HTR-8/SVneo (cell line): ENCODE measurements around the gene KIAA1549.

Source experiments
- DNase-seq: peaks from one replicate; pipeline ENCODE4 v3.0.0; 2011; ENCODE audit warnings: low spot score, mixed read lengths; ENCODE audit not compliant: insufficient read length
- FAIRE-seq: peaks from 2 replicates; lab custom pipeline; 2011; peaks lifted over from hg19 to GRCh38; lab: Jason Lieb, UNC

KIAA1549 gene

DNA sequence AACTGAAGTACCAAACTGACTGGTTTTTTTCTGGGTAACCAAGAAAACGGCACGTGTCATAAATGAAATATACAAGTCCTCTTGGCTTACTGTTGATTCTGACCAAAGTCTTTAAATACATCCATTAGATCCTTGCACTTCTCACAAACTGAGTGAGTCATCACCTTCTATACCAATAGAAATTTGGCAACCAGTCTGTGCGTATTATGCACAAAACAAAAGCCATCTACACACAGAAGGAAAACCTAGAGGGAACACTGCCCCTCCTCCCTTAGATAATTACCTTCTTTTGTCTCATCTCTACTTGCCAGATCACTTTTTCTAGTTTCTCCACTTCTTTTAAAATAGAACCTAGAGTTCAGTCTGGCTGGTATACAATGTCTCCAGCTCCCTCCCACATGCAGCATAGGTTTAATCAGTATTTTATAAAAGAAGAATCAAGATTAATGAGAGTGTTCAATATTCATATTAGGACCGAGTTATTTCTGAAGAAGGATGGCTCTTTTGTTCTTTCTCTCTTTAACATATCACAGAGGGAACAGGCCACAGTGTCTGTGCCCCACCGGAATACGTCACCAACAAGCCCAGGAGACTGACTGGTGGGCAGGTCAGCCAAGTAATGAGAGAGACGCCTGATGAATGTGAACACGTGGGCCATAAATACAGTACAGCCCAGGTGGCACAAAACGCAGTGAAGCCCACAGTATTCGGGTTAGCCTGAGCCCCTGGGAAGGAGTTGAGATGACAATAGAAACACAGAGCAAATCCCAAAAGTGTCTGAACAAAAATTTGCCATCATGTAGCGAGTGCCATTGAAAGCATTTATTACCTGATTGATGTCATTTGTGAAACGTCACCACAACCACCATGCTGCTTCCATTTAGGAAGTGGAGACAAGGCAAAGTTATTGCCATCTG lies 91.3 kb downstream of the KIAA1549 start:
- no peak for DNase-seq
- FAIRE-seq: no peak

GRCh38 chr7:138887872-138888656 lies 93.1 kb downstream of the KIAA1549 start:
- DNase-seq (no peak), FAIRE-seq (no peak)

DNA sequence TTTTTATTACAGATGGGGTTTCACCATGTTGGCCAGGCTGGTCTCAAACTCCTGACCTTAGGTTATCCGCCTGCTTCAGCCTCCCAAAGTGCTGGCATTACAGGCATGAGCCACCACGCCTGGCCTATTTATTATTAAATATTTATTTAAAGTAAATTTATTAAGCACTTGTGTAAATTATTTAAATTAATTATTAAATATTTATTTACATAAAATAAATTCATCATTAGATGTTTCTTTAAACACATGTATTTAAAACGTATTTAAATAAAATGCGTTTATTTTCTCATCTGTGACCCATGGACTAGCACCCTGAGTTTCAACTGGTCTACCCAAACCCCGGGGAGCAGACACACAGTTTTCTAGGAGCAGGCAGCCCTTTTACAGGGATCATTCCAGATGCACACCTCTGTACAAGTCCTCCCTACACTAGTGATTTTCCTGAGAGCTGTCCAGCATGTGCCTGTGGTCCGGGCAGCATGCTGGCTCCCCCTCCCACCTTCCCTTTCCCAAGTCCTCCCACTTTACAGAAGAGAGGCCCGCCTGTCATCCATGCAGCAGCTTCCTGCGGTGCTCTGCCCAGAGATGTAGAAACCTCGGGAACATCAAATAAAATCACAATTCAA lies 94.0 kb downstream of the KIAA1549 start:
- DNase-seq: no peak
- FAIRE-seq: no peak

DNA sequence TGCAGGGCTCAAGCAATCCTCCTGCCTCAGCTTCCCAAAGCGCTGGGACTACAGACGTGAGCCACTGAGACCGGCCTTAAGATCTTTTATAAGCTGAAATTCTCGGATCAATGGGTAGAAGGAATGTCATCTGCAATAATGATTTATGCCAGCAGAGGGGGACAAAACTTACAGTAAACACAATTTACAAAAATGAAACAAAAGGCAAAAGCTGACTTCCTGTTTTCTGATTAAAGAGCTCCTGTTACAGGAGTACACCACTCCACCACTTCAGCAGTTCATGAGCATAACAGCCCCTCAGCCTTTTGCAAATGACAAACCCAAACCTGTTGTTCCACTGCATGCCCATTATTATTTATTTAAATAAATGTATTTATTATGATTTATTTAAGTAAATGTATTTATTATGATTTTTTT lies 94.7 kb downstream of the KIAA1549 start:
- peak; percentile 58 for DNase-seq
- FAIRE-seq: no peak

DNA sequence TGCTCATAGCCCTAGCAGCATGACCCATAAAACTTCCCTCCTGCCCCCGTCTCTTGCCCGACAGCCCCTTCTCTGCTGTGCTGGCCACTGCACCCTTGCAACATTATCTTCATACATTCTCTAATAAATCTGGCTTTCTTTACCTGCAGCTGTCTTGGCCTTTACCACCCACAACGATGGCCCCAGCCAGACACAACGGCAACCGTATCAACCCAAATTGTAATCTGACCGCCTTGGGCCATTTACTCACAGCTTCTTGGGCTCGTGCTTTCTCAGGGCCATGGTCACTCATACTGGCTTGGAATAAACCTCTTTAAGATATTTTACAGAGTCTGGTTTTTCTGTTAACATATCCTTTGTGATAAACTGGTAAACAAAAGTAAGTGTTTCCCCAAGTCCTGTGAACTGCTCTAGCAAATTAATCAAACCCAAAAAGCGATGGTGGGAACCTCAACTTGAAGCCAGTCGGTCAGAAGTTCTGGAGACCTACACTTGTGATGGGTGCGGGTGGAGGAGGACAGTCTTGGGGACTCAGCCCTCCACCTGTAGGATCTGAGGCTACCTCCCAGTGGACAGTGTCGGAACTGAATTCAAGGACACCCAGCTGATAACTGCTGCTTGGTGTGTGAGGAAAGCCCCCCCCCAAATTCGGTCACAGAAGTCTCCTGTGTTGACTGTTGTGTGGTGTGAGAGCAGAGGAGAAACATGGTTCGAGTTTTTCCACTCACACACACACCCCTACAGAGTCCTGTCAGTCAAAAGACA lies 95.6 kb downstream of the KIAA1549 start:
- no peak for FAIRE-seq
- no peak for DNase-seq

DNA sequence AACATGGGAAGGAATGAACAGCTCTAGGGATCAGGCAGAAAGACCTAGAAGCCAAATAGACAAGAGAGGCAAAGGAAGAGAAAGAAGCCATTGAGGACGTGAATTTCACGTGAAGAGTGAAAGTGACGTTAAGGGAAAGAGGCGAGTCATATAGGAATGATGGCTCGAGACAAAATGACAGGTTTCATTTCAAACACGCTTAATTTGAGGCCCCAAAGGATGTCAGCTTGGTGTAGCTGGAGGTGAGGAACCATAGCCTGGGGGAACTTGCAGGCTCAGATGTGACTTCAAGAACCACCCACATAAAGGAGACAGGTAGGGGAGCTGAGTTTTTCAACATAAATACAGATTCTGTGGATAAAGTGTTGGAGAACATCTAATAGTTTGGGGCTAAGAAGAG lies 98.9 kb downstream of the KIAA1549 start:
- DNase-seq (no peak), FAIRE-seq (no peak)

DNA sequence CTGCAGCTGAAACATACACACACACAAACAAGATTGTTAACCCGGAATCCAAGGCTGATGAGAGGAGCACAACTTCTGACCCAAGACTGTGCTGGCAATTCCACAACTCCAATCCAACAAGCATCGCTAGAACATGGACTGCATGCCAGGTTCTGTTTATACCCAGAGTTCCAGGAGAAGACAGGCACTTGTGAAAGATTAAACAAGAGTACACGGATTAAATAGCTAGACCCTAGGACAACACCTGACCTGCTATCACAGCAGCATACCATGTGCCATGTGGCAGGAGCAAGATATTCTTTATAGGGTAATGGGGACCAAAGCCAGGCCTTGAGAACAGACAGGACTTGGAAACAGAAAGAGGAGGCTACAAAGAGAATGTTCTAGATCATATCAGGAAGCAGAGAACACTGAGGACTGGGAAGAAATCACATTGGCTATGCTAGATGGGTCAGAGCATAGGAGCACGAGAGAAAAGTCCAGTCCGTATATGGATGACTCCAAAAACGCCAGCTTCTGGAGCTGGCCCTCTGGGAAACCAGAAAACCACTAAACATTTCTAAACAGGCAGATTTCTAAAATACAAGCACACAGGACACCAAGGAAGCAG lies 99.5 kb downstream of the KIAA1549 start:
- FAIRE-seq: no peak

GRCh38 chr7:138880881-138881578 lies 100.2 kb downstream of the KIAA1549 start:
- no peak for FAIRE-seq
- DNase-seq: no peak

More for the DNA sequence above, 99.5 kb downstream of the KIAA1549 start:
- DNase-seq: no peak

- FAIRE-seq (no peak), DNase-seq (no peak)
Observed at GRCh38 chr7:138879356-138879755, 101.8 kb downstream of the KIAA1549 start.

GRCh38 chr7:138878856-138879255 lies 102.3 kb downstream of the KIAA1549 start:
- FAIRE-seq: no peak
- DNase-seq: no peak

- no peak for DNase-seq
- FAIRE-seq: no peak
Observed at GRCh38 chr7:138878051-138878450, 103.1 kb downstream of the KIAA1549 start.

GRCh38 chr7:138876326-138876725 lies 104.9 kb downstream of the KIAA1549 start:
- no peak for DNase-seq
- FAIRE-seq: no peak

GRCh38 chr7:138875794-138876193 lies 105.4 kb downstream of the KIAA1549 start:
- DNase-seq (peak; percentile 32), FAIRE-seq (no peak)

GRCh38 chr7:138873220-138873892 lies 107.8 kb downstream of the KIAA1549 start:
- DNase-seq: no peak
- FAIRE-seq: no peak

DNA sequence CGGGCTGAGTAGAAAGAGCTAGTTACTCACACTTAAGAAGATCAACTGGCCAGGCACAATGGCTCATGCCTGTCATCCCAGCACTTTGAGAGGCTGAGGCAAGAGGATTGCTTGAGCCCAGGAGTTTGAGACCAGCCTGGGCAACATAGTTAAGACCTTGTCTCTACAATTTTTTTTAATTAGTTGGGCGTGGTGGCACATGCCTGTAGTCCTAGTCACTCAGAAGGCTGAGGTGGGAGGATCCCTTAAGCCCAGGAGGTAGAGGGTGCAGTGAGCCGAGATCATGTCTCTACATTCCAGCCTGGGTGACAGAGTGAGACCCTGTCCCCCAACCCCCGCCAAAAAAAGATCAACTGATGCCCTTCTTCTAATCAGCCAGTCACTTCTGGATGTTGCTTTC lies 108.6 kb downstream of the KIAA1549 start:
- no peak for FAIRE-seq
- DNase-seq: no peak

DNA sequence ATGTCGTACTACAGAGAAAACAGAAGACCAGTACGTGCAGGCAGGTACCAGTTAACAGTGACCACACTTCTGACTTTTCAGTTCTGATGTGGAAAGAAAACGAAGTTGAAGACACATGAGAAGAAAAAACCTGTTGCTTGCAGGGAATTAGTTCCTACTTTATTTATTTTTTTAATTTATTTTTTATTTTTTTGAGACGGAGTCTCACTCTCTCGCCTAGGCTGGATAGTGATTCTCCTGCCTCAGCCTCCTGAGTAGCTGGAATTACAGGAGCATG lies 109.4 kb downstream of the KIAA1549 start:
- FAIRE-seq (no peak), DNase-seq (no peak)

DNA sequence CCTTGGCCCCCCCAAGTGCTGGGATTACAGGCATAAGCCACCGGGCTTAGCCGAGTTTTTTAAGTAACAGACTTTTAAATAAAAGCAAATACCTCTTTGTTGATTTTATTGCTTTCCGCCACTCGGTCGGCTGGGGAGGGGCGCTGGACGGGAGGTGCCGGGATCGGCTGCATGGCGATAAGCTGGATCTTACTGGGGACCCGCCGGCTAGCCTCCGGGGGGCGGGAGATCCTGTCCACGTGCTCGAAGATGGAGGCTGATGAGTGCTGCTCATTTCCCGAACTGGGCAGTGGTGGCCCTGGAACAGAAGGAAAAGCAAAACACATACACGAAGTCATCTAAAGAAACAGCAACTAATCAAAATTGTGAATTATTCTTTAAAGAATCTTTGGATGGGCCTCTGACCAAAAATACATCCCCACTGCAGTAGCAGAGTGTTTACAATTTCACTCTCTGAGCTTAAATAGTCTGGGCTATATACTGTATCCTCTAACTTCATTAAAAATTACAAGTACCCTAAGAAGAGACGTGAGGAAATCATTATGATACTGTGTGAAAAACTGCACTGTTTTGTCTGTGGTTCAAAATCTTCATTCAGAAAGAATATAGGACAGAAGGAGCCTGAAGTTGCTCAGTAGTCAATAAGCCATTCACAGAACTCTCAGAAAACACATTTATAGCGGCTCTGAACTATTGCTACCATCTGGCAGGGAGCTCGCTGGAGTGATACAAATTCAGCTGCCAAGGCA lies 110.0 kb downstream of the KIAA1549 start:
- FAIRE-seq (no peak), DNase-seq (no peak)

DNA sequence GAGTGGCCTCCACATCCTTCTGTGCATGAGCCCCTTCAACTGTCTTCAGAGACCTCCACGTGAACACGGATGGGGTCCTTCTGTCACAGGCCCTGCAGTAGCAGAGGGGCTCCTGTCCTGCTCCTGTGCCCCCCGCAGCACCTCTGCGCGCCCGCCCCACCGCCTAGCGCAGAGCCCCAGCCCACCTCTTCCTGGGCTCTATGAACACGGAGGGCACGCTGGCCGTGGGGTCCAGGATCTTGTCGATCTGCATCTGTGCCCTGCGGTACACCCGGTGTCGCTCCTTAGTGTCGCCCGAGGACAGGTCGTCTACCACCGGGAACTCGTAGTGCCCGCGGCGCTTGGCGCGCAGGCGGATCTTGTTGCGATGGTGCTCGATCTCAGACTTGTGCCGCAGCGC lies 111.8 kb downstream of the KIAA1549 start:
- DNase-seq (no peak), FAIRE-seq (no peak)
